Superior temporal gyrus (tissue), 1 donor: ENCODE measurements around the gene GPRIN2.
"Not testable (repeated sequence)": the region's sequence is repeated elsewhere in the genome, so short reads cannot be mapped to it uniquely, and the experiment has no call there.

Experiments
- DNase-seq: peaks from one replicate; pipeline ENCODE4 v3.0.0-alpha.2; 2016; ENCODE audit errors: extremely low spot score

Gene GPRIN2

DNA sequence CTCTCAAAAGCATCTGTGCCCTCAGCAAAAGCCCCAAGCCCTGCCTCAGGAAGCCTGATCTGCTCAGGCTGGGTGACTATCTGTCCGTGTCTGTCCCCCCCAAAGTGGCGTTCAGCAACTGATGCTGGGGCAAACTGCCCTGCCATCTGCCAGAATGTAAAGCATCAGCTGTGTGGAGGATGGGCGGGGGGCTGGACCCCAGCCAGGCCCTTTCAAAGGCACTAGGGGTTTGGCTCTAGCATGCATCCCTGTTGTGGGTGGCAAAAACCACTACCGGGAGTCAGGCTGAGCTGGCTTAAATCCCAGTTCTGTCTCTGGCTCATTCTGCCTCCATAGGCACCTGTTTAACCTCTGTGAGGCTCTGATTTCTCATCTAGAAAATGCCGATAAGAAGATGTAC lies 35.5 kb downstream of the GPRIN2 start:
- DNase-seq = no peak

DNA sequence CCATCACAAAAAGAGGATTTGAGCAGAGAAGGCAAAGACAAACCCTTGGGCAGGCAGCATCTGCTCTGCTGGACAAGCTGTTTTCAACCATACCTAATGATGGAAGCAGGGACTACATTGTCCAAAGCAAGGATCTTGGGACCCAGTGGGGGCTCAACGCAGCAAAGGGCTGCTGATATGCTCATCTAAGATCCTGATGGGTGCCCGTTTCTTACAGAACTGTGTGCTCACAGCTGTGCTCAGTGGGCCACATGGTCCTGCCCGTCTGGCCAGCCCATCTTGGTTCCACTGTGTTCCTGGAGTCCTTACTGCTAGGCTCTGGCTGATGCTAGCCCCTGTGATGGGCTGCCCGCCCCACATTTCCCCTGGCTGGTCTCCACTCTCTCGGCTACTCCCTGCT lies 36.1 kb downstream of the GPRIN2 start:
- no peak for DNase-seq

- DNase-seq = no peak
Observed at GRCh38 chr10:46518028-46518725, 38.3 kb downstream of the GPRIN2 start.

- DNase-seq = no peak
Observed at GRCh38 chr10:46517541-46517940, 38.9 kb downstream of the GPRIN2 start.

GRCh38 chr10:46516660-46517416 lies 39.6 kb downstream of the GPRIN2 start:
- no peak for DNase-seq

GRCh38 chr10:46515793-46516192 lies 40.7 kb downstream of the GPRIN2 start:
- no peak for DNase-seq

GRCh38 chr10:46515366-46515765 lies 41.1 kb downstream of the GPRIN2 start:
- no peak for DNase-seq

DNA sequence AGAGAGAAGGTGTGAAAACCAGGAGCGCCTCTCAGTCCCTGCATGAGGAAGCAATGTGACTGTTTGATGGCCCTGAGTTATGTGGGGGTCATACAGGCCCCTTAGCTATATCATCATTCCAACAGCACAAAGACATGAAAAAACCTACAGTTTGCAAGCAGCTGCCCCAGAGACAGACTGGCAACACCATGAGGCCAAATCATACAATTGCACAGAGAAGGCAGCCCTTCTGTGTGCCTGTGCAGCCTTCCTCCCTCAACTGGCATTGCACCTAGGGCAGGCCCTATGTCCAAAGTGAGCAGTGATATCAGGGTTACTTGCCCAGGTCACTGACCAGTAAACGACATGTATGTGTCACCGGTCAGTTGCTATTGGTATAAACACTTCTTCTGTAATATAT lies 41.6 kb downstream of the GPRIN2 start:
- DNase-seq = no peak

GRCh38 chr10:46514431-46514861 lies 42.0 kb downstream of the GPRIN2 start:
- no peak for DNase-seq

GRCh38 chr10:46513333-46513732 lies 43.1 kb downstream of the GPRIN2 start:
- not testable (repeated sequence) for DNase-seq

DNA sequence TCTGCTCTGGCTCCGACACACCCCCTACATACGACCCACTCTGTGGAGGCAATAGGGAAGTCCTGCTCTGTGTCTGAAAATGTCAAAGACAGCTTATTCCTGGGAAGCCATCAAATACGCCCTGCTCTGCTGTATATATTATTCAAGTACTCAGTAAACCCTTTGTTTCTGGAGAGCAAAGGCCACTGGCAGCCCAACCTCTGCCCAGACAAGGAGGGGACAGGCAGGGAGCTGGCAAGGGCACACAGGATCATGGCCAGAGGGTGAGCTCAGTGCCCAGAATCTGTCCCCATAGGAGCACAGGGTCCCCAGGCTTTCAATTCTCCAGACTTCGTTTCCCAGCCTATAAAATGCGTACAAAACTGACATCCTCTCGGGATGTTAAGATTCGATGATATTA lies 43.7 kb downstream of the GPRIN2 start:
- DNase-seq = not testable (repeated sequence)

DNA sequence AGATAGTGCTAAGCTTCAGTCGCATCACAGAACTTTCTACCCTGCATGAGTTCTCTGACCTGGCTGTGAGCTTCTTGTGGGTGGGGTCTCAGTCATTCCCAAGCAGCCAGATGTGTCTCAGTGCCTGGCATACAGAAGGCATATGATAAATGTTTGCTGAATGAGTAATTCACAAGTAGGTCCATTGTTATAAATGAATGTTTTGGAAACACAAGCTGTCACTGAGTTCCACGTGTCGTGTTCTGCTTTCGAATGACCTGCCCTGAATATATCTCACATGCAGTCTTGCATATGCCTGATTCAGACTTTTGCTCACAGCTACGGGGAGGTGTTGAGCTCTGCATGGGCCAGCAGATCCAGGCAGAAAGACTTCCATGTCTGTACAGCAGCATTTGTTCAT lies 44.5 kb downstream of the GPRIN2 start:
- DNase-seq = not testable (repeated sequence)
